SKM-1 (cell line): ENCODE measurements around the gene CLIC5.
"Not testable (repeated sequence)": the region's sequence is repeated elsewhere in the genome, so short reads cannot be mapped to it uniquely, and the experiment has no call there.

Experiments
- DNase-seq: peaks from one replicate; lab custom pipeline; 2025; ENCODE audit not compliant: unreplicated experiment; lab: John Stamatoyannopoulos, UW

The CLIC5 gene

GRCh38 chr6:45929421-45930361 lies 86.0 kb downstream of the CLIC5 start:
- no peak for DNase-seq

DNA sequence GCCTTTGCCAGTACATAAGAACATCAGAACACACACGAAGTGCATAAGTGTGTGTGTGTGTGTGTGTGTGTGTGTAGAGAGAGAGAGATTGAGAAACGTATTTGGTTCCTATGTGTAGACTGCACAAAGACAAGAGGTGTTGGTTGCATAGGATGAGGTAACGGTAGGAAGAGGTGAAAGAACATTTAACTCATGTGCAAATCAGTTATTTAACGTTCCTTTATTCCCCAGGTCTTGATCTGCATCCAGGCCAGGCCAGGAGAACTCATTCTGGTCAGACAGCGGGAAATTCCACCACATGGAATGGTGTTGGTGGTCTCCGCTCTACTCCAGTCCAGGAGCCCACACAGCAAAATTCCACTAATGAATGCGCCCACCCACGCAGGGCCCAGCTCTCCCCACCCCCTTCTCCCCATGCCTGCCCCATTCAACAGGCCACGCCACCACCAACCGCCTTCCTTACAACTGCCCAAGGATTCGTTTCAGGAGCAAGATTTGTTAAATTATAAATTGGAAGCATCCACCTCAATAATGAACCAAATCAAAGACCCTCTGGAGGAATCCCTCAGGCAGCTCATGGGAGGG lies 86.8 kb downstream of the CLIC5 start:
- DNase-seq: no peak

- no peak for DNase-seq
Observed at GRCh38 chr6:45927421-45928320, 88.0 kb downstream of the CLIC5 start.

DNA sequence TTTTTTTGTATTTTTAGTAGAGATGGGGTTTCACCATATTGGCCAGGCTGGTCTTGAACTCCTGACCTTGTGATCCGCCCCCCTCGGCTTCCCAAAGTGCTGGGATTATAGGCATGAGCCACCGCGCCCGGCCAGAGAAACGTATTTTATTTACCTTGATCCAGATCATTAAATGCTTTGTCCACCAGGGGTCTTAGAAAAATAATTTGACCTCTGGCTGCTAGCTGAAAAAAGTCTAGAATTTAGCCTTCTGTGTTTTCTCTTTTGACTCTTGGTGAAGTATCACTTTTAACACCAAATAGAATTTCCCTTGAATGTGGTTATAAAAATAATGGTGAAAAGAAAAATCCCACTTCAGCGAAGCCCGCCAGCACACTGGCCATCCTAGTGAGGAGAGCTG lies 89.2 kb downstream of the CLIC5 start:
- not testable (repeated sequence) for DNase-seq

DNA sequence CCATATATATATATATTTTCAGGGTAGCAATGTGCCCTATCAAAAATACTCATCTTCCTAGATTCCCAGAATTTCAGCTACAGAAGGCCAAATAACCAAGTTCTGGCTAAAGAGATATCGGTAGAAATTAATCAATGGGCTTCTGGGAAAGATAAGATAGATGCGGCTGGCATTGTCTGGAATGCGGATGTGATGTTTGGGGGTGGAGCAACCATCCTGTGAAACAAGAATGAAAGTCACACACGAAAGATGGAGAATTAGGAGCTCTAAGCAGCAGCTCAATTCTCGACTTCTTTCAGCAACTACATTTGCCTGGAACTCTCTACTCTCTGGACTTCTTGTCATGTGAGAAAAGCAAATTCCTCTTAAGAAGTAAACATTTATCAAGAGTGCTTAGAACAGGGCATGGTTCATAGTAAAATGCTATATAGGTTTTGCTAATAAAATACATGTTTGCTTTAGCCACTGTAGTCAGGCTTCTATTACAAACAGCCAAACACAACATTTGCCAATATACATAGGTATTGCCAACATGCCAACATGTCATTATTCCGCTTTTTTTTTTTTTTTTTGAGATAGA lies 90.8 kb downstream of the CLIC5 start:
- no peak for DNase-seq

- DNase-seq: no peak
Observed at GRCh38 chr6:45923831-45924391, 91.7 kb downstream of the CLIC5 start.

DNA sequence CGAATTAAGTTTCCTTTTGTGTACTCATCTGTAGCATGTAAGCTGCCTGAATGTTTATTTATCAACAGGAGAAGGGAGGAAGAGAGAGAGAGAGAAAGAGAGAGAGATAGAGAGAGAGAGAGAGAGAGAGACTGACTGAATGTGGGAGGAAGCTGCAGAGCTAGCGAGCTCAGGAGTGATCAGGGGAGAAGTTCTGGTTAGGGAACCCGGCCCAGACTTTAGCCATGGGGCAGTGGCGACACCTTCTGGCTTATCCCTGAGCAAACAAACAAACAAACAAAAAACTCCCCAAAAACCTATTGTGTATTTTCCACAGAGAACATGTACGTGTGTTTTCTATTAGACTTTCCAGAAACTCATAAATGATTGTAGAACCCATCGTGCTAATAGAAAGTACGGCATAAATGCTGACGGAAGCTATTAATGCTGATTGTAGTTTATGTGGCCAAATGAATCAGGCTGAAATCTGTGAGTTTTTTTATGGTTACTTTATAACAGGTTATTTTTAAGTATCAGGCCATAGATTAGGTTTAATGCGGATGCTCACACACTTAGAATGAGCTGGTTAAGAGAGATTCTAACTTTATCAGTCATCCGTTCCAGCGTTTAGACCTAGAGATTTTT lies 92.8 kb downstream of the CLIC5 start:
- DNase-seq: no peak

GRCh38 chr6:45921691-45922281 lies 93.9 kb downstream of the CLIC5 start:
- DNase-seq: no peak

GRCh38 chr6:45920819-45921511 lies 94.7 kb downstream of the CLIC5 start:
- DNase-seq: no peak

DNA sequence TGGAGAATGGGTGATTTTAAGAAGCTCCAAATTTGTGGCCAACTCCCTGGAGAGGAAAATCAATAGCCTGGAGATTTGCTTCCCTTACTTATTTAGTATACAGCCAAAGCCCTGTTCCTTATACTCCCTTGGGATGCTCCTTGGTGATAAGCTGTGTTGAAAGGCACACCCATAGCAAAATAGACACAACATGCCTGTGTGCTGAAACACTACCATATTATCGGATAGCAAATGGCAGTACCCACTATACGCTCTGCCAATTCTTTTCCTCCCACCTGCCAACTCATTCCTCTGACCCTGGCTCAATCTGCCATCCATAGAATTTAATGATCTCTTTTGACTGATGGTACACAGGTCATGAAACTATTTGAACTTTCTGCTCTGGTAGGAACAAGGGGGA lies 98.2 kb downstream of the CLIC5 start:
- no peak for DNase-seq

DNA sequence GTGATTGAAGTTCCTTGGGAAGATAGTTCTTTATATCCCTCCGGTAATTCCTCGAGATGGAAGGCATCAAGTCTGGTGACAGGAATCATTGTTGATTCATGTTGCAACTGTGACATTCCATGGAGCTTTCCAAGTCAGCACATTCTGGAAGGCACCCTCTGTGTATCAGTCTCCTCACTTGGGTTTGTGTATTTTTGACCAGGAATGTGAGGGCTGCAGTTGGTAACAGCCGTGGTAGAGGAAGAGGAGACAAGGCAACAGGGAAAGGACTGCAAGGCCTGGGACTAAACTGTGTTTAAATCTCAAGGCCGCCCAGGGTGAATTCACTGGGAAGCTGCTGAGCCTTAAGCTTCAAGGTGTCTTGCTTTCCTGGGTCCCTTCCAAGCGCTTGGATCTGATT lies 99.0 kb downstream of the CLIC5 start:
- no peak for DNase-seq

GRCh38 chr6:45915780-45916468 lies 99.7 kb downstream of the CLIC5 start:
- no peak for DNase-seq

DNA sequence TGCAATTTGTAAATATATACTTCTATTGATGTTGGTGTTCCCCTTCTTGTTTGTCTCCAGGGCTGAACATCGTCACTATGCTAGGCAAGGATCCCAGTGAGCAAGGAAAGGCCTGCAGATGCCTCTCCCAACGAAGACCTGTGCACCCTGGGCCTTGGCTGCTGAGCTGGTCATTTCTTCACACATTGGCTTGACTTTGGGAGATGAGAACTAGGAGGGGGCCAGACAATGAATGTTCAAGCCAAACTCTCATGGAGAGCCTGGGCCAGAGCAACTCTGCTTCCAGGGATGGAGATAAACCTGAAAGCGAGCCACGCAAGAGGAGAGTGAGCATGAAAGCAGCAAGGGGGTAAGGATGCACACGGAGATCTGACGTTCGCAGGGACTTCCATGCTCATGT lies 104.0 kb downstream of the CLIC5 start:
- DNase-seq: no peak

GRCh38 chr6:45903959-45904358 lies 111.7 kb downstream of the CLIC5 start:
- no peak for DNase-seq

DNA sequence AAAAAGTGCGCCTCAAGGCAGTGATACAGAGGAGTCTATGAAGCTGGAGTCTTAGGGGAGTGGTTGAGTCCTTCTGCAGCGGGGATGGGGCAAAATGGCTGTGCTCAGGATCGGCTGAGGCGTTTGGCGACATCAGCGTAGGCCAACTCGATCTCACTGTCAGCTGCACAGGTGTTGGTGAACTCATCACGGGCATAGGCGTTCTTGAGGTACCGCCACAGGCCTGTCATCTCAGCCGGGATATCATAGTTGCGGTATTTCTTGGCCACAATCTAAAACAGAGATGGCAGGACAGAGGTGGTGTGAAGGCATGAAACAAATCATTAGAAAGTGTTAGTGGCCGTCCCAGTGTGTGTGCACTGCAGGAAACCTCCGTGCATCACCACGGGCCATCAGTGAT lies 112.7 kb downstream of the CLIC5 start:
- DNase-seq: no peak

- no peak for DNase-seq
Observed at GRCh38 chr6:45901767-45902650, 113.7 kb downstream of the CLIC5 start.

- DNase-seq: no peak
Observed at GRCh38 chr6:45900808-45901752, 114.6 kb downstream of the CLIC5 start.
